Progenitor cell of endocrine pancreas (in vitro differentiated cells): ENCODE measurements around the gene GFM1. TPM values are rescaled to one million over a fixed set of nuclear protein-coding genes. Genes with fewer than 3 reads are reported as not detected.

Experiments used
- DNase-seq: peaks from one replicate; pipeline ENCODE4 v3.0.0; 2021; ENCODE audit warnings: low spot score; ENCODE audit not compliant: unreplicated experiment
- H3K27ac Mint-ChIP-seq: 2 replicates; pipeline ENCODE4 v1.8.0; 2021; ENCODE audit warnings: mild to moderate bottlenecking, moderate library complexity, mixed read lengths
- H3K27me3 Mint-ChIP-seq: 2 replicates; pipeline ENCODE4 v1.8.0; 2021; ENCODE audit warnings: mixed read lengths
- H3K36me3 Mint-ChIP-seq: 2 replicates; pipeline ENCODE4 v1.8.0; 2022; ENCODE audit warnings: mixed read lengths; ENCODE audit not compliant: insufficient read depth
- H3K4me1 Mint-ChIP-seq: 2 replicates; pipeline ENCODE4 v1.8.0; 2021; ENCODE audit warnings: low read depth, mixed read lengths
- H3K4me3 Mint-ChIP-seq: 2 replicates; pipeline ENCODE4 v1.8.0; 2021; ENCODE audit warnings: low read depth, mild to moderate bottlenecking, moderate library complexity, mixed read lengths
- H3K9me3 Mint-ChIP-seq: 2 replicates; pipeline ENCODE4 v1.8.0; 2021; ENCODE audit warnings: low read depth, mixed read lengths
- CTCF ChIP-seq: fragments of 200-600 bp; sonication (generic); IDR thresholded peaks from one replicate; pipeline ENCODE4 v1.5.0; 2021; ENCODE audit warnings: antibody characterized with exemption, mild to moderate bottlenecking; ENCODE audit not compliant: unreplicated experiment
- total RNA-seq: library from RNA; stranded (reverse); gene quantifications from 2 replicates; pipeline ENCODE4 v1.2.1, GENCODE V29; 2021

The GFM1 gene
- total RNA-seq, 1 donor from 2014 or later, result 33.2 TPM

GRCh38 chr3:158631981-158632380, 12.3 kb upstream of the GFM1 start:
- peaks cover 2% of the 10 kb centered on the region for H3K36me3 Mint-ChIP-seq
- no peak overlapping the region for H3K4me3 Mint-ChIP-seq
- H3K27ac Mint-ChIP-seq, result no peak overlapping the region
- DNase-seq, result no peak
- H3K4me1 Mint-ChIP-seq, result no peaks in the 10 kb centered on the region
- TF ChIP-seq CTCF, result no peak
- peaks cover 13% of the 10 kb centered on the region for H3K9me3 Mint-ChIP-seq
- H3K27me3 Mint-ChIP-seq, result no peaks in the 10 kb centered on the region

- no peak for TF ChIP-seq CTCF
- Mint-ChIP-seq H3K9me3 (no peaks in the 10 kb centered on the region), H3K27me3 (no peaks in the 10 kb centered on the region), H3K36me3 (no peaks in the 10 kb centered on the region), H3K4me3 (no peak overlapping the region), H3K27ac (no peak overlapping the region), H3K4me1 (peaks cover 6% of the 10 kb centered on the region)
- DNase-seq, result no peak
Observed at GRCh38 chr3:158640646-158641045, 3.7 kb upstream of the GFM1 start.

- H3K27me3 Mint-ChIP-seq, result no peaks in the 10 kb centered on the region
- H3K27ac Mint-ChIP-seq, result no peak overlapping the region
Observed at GRCh38 chr3:158642005-158642404, 2.3 kb upstream of the GFM1 start.

GRCh38 chr3:158642474-158643210, 1.7 kb upstream of the GFM1 start:
- Mint-ChIP-seq H3K36me3 (peaks cover 2% of the 10 kb centered on the region), H3K27ac (no peak overlapping the region), H3K4me3 (no peak overlapping the region), H3K4me1 (peaks cover 6% of the 10 kb centered on the region), H3K9me3 (no peaks in the 10 kb centered on the region), H3K27me3 (no peaks in the 10 kb centered on the region)
- no peak for TF ChIP-seq CTCF
- no peak for DNase-seq

More at GRCh38 chr3:158642005-158642404, 2.3 kb upstream of the GFM1 start:
- no peak for DNase-seq
- peaks cover 2% of the 10 kb centered on the region for H3K36me3 Mint-ChIP-seq
- no peak overlapping the region for H3K4me3 Mint-ChIP-seq
- no peak for TF ChIP-seq CTCF
- H3K4me1 Mint-ChIP-seq, result peaks cover 6% of the 10 kb centered on the region
- H3K9me3 Mint-ChIP-seq, result no peaks in the 10 kb centered on the region

GRCh38 chr3:158649791-158650190, 5.5 kb downstream of the GFM1 start:
- Mint-ChIP-seq H3K27me3 (no peaks in the 10 kb centered on the region), H3K9me3 (no peaks in the 10 kb centered on the region), H3K36me3 (peaks cover 5% of the 10 kb centered on the region), H3K4me1 (peaks cover 6% of the 10 kb centered on the region), H3K27ac (no peak overlapping the region), H3K4me3 (no peak overlapping the region)
- no peak for TF ChIP-seq CTCF
- no peak for DNase-seq
